Neuronal stem cell (in vitro differentiated cells): ENCODE measurements around the gene VCP.
A peak's percentile ranks its signal among the peaks of the same experiment; 100 is the strongest.

Experiments used
- DNase-seq: peaks from one replicate; pipeline ENCODE4 v3.0.0-alpha.2; 2013; ENCODE audit warnings: low spot score
- H2AFZ ChIP-seq: one replicate; pipeline ENCODE4 v1.6.1; 2013; ENCODE audit warnings: mild to moderate bottlenecking, low read length, inconsistent platforms
- H2AK5ac ChIP-seq: 2 replicates; pipeline ENCODE4 v1.6.1; 2013; ENCODE audit warnings: low read depth, mild to moderate bottlenecking, inconsistent platforms, low read length, moderate library complexity, mixed read lengths
- H2BK120ac ChIP-seq: 2 replicates; pipeline ENCODE4 v1.6.1; 2013; ENCODE audit warnings: low read depth, mild to moderate bottlenecking, inconsistent platforms, low read length, moderate library complexity, mixed read lengths
- H2BK12ac ChIP-seq: one replicate; pipeline ENCODE4 v1.6.1; 2013; ENCODE audit warnings: low read length, inconsistent platforms
- H2BK15ac ChIP-seq: 2 replicates; pipeline ENCODE4 v1.6.1; 2013; ENCODE audit warnings: mild to moderate bottlenecking, low read length, inconsistent platforms, mixed read lengths
- H2BK5ac ChIP-seq: one replicate; pipeline ENCODE4 v1.6.1; 2013; ENCODE audit warnings: inconsistent platforms, mild to moderate bottlenecking, low read length, moderate library complexity
- H3K14ac ChIP-seq: one replicate; pipeline ENCODE4 v1.6.1; 2013; ENCODE audit warnings: low read length, inconsistent platforms
- H3K18ac ChIP-seq: 2 replicates; pipeline ENCODE4 v1.6.1; 2013; ENCODE audit warnings: low read length, inconsistent platforms
- H3K23ac ChIP-seq: 2 replicates; pipeline ENCODE4 v1.6.1; 2013; ENCODE audit warnings: low read depth, mild to moderate bottlenecking, mixed read lengths, low read length, inconsistent platforms; ENCODE audit not compliant: poor library complexity
- H3K27ac ChIP-seq: replicated peaks from 3 replicates; pipeline ENCODE4 v1.5.1; 2013; ENCODE audit warnings: low read length, inconsistent platforms
- H3K27me3 ChIP-seq, 3 experiments: 2 replicates each; pipeline ENCODE4 v1.6.1; 2013; ENCODE audit warnings: low read length in 3 of 3, mild to moderate bottlenecking in 2 of 3, inconsistent platforms in 1 of 3, low read depth in 1 of 3, mixed read lengths in 1 of 3, moderate library complexity in 1 of 3; ENCODE audit not compliant: control insufficient read depth in 3 of 3, insufficient read depth in 3 of 3
- H3K36me3 ChIP-seq, 2 donors: replicated peaks in 1 of 2; 2 replicates each; pipeline ENCODE4 v1.6.1; 2013; ENCODE audit warnings: low read length in 2 of 2; ENCODE audit not compliant: control insufficient read depth in 2 of 2, insufficient read depth in 2 of 2
- H3K4ac ChIP-seq: 2 replicates; pipeline ENCODE4 v1.6.1; 2013; ENCODE audit warnings: inconsistent platforms, mild to moderate bottlenecking, low read length, moderate library complexity
- H3K4me1 ChIP-seq, 2 donors: 1 replicate in 1 of 2; 2 replicates in 1 of 2; pipeline ENCODE4 v1.6.1; 2013; ENCODE audit warnings: low read length in 2 of 2, low read depth in 1 of 2; ENCODE audit not compliant: control insufficient read depth in 2 of 2, insufficient read depth in 1 of 2
- H3K4me2 ChIP-seq: one replicate; pipeline ENCODE4 v1.6.1; 2013; ENCODE audit warnings: mild to moderate bottlenecking, low read length, inconsistent platforms; ENCODE audit not compliant: insufficient read depth, poor library complexity, severe bottlenecking
- H3K4me3 ChIP-seq, 2 donors: 2 replicates each; pipeline ENCODE4 v1.5.1; 2013; ENCODE audit warnings: low read length in 2 of 2, mild to moderate bottlenecking in 2 of 2, inconsistent platforms in 1 of 2, moderate library complexity in 1 of 2
- H3K79me1 ChIP-seq: one replicate; pipeline ENCODE4 v1.6.1; 2013; ENCODE audit warnings: low read depth, mild to moderate bottlenecking, inconsistent platforms, low read length, moderate library complexity
- H3K9ac ChIP-seq: one replicate; pipeline ENCODE4 v1.6.1; 2013; ENCODE audit warnings: mild to moderate bottlenecking, low read depth, low read length, inconsistent platforms; ENCODE audit not compliant: poor library complexity
- H3K9me3 ChIP-seq, 2 donors: replicated peaks in 1 of 2; 2 replicates each; pipeline versions ENCODE3 to v1.6.1; 2013; ENCODE audit warnings: low read length in 2 of 2, mild to moderate bottlenecking in 2 of 2, inconsistent platforms in 1 of 2, low read depth in 1 of 2, mixed read lengths in 1 of 2, moderate library complexity in 1 of 2; ENCODE audit not compliant: control insufficient read depth in 2 of 2, insufficient read depth in 1 of 2
- H4K8ac ChIP-seq: one replicate; pipeline ENCODE4 v1.6.1; 2013; ENCODE audit warnings: low read depth, mild to moderate bottlenecking, inconsistent platforms, low read length, moderate library complexity
- H4K91ac ChIP-seq: one replicate; pipeline ENCODE4 v1.6.1; 2013; ENCODE audit warnings: low read length, low read depth, mild to moderate bottlenecking, inconsistent platforms; ENCODE audit not compliant: poor library complexity
- WGBS, 2 donors: extraction: QIAGEN DNeasy Blood & Tissue Kit; methylation state at CpG; one replicate each; pipeline ENCODE4 v1.1.7; 2013; ENCODE audit warnings: missing lambda C conversion rate in 2 of 2, mixed read lengths in 1 of 2; ENCODE audit not compliant: insufficient read length in 2 of 2, insufficient replicate concordance in 1 of 2; ENCODE audit errors: extremely low coverage in 2 of 2; 5-methylcytosine and 5-hydroxymethylcytosine counted together

The VCP gene

GRCh38 chr9:35079041-35079425, 6.6 kb upstream of the VCP start:
- no CpG with 5 or more reads among the region's 10 CpGs for WGBS, 2 donors
- Histone ChIP-seq H4K91ac (no peak overlapping the region), H3K23ac (no peak overlapping the region), H3K27me3 (no peaks in the 10 kb centered on the region), H4K8ac (no peak overlapping the region), H2BK120ac (no peak overlapping the region), H2BK5ac (peak overlapping the region; percentile 78), H3K79me1 (peaks cover 16% of the 10 kb centered on the region), H3K4me1 (peaks cover 9 to 17% of the 10 kb centered on the region in 2 donors), H3K18ac (peak overlapping the region; percentile 98), H3K4me2 (peak overlapping the region; percentile 93), H3K9me3 (no peaks in the 10 kb centered on the region), H3K14ac (no peak overlapping the region), H3K9ac (peak overlapping the region; percentile 97), H3K4ac (no peak overlapping the region), H2BK12ac (no peak overlapping the region), H3K36me3 (peaks cover 28 to 46% of the 10 kb centered on the region in 2 donors), H2AK5ac (no peak overlapping the region), H3K27ac (peak overlapping the region; percentile 83), H2BK15ac (no peak overlapping the region), H3K4me3 (peak overlapping the region; percentile 86 to 87), H2AFZ (peak overlapping the region; percentile 95)
- DNase-seq: no peak

GRCh38 chr9:35078066-35078465, 5.6 kb upstream of the VCP start:
- Histone ChIP-seq H2AK5ac (no peak overlapping the region), H3K4me2 (no peak overlapping the region), H3K18ac (no peak overlapping the region), H3K27ac (no peak overlapping the region), H3K9me3 (no peaks in the 10 kb centered on the region), H3K4me3 (peak overlapping the region; percentile 32 to 86), H3K79me1 (peaks cover 16% of the 10 kb centered on the region), H3K27me3 (no peaks in the 10 kb centered on the region), H3K4me1 (peaks cover 10 to 18% of the 10 kb centered on the region in 2 donors), H3K9ac (peak overlapping the region; percentile 87), H2BK5ac (no peak overlapping the region), H3K4ac (no peak overlapping the region), H3K23ac (no peak overlapping the region), H3K36me3 (peaks cover 33 to 55% of the 10 kb centered on the region in 2 donors), H4K8ac (no peak overlapping the region), H2BK120ac (no peak overlapping the region), H2AFZ (no peak overlapping the region), H4K91ac (no peak overlapping the region), H2BK12ac (no peak overlapping the region), H2BK15ac (no peak overlapping the region), H3K14ac (no peak overlapping the region)
- WGBS, 2 donors: no CpG with 5 or more reads among the region's 4 CpGs
- no peak for DNase-seq

- WGBS, 2 donors: no CpG with 5 or more reads among the region's 4 CpGs
- Histone ChIP-seq H3K4me2 (no peak overlapping the region), H3K27me3 (no peaks in the 10 kb centered on the region), H3K79me1 (peaks cover 16% of the 10 kb centered on the region), H2AK5ac (no peak overlapping the region), H2AFZ (no peak overlapping the region), H2BK5ac (no peak overlapping the region), H3K27ac (no peak overlapping the region), H3K14ac (no peak overlapping the region), H2BK120ac (no peak overlapping the region), H2BK12ac (no peak overlapping the region), H3K23ac (no peak overlapping the region), H3K36me3 (peaks cover 33 to 56% of the 10 kb centered on the region in 2 donors), H3K4me3 (no peak overlapping the region), H3K9me3 (no peaks in the 10 kb centered on the region), H3K4ac (no peak overlapping the region), H4K91ac (no peak overlapping the region), H3K9ac (no peak overlapping the region), H4K8ac (no peak overlapping the region), H3K18ac (no peak overlapping the region), H2BK15ac (no peak overlapping the region), H3K4me1 (peaks cover 13 to 20% of the 10 kb centered on the region in 2 donors)
- DNase-seq: no peak
Observed at GRCh38 chr9:35076848-35077247, 4.4 kb upstream of the VCP start.

- Histone ChIP-seq H3K36me3 (peaks cover 35 to 62% of the 10 kb centered on the region in 2 donors), H3K4me1 (peaks cover 16 to 24% of the 10 kb centered on the region in 2 donors)
Observed at GRCh38 chr9:35075358-35075757, 2.9 kb upstream of the VCP start.

More at GRCh38 chr9:35075358-35075757, 2.9 kb upstream of the VCP start:
- H3K23ac ChIP-seq: no peak overlapping the region
- H2AFZ ChIP-seq: no peak overlapping the region
- H3K4me3 ChIP-seq: no peak overlapping the region
- no peak overlapping the region for H4K91ac ChIP-seq
- H3K27ac ChIP-seq: no peak overlapping the region
- no peak overlapping the region for H2BK15ac ChIP-seq
- H4K8ac ChIP-seq: no peak overlapping the region
- peaks cover 16% of the 10 kb centered on the region for H3K79me1 ChIP-seq
- H3K4ac ChIP-seq: no peak overlapping the region
- DNase-seq: no peak
- no peak overlapping the region for H2BK12ac ChIP-seq
- H3K9ac ChIP-seq: no peak overlapping the region
- no peak overlapping the region for H3K14ac ChIP-seq
- H2AK5ac ChIP-seq: no peak overlapping the region
- no peak overlapping the region for H2BK5ac ChIP-seq
- no peaks in the 10 kb centered on the region for H3K9me3 ChIP-seq
- H2BK120ac ChIP-seq: no peak overlapping the region
- H3K27me3 ChIP-seq: no peaks in the 10 kb centered on the region
- H3K18ac ChIP-seq: no peak overlapping the region
- H3K4me2 ChIP-seq: no peak overlapping the region
- no CpG with 5 or more reads among the region's 4 CpGs for WGBS, 2 donors
